ENCODE results near the gene GMFB.

The GMFB gene

GRCh38 chr14:54488646-54489317 lies at the start of gene GMFB:
TSS of gene GMFB (minus strand) at chr14:54488980. CDS start at chr14:54488927, 53 bp downstream.
- peak; percentile 94 for DNase-seq

- no peak for DNase-seq
Observed at GRCh38 chr14:54538055-54538454, 49.3 kb upstream of the GMFB start.

DNA sequence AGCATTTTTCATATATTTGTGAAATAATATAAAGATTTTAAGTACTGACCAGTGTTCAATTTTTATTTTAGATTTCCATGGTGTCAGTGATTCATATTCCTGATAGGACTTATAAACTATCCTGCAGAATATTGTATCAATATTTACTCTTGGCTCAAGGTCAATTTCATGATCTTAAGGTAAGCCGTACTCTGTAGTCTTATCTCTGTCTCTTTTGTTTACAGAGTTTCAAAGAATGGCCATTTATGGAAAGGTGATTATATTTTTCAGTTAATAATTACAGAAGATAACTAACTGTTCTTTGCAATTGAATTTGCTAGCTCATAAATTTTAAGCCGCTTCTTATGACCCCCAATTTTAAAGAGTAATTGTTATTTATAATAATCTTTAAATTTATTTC lies 48.9 kb upstream of the GMFB start:
- no peak for DNase-seq

GRCh38 chr14:54535646-54536045 lies 46.9 kb upstream of the GMFB start:
- no peak for DNase-seq

GRCh38 chr14:54535126-54535525 lies 46.3 kb upstream of the GMFB start:
- no peak for DNase-seq

DNA sequence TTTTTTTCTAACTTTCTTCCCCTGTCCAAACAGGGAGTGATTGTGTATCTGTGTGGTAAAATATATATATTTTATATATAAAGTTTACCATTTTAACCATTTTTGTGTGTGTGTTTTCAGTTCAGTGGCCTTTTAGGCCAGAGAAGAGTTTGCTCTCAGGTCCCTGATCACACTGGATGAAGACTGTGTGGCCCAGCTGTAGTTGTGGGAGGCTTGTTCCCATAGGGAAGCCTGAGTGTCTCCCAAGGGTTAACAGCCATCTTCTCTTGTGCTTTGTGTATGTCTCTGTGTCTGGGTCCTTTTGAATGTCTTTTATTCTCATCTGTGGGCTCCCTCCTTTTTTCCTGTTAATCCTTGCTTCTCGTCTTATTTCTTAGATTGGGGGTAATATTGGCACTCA lies 44.3 kb upstream of the GMFB start:
- no peak for DNase-seq

- DNase-seq, result no peak
Observed at GRCh38 chr14:54532111-54533012, 43.6 kb upstream of the GMFB start.

- no peak for DNase-seq
Observed at GRCh38 chr14:54529811-54530210, 41.0 kb upstream of the GMFB start.

DNA sequence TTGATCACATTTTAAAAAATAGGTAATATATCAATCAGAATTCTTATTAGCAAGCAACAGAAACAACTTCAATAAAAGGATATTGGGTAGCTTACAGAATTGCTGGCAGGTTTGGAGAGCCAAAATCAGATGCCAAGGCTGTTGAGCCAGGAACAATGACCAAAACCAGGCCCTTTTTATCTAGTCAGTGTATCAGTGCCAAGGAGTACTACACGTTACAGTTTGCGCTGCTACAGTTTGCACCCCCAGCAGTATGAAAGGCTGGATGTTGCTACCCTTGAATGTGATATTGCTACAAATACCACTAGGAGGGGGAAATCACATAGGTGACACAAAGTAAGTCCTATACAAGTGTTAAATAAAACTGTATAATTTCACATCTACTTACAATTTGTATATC lies 40.2 kb upstream of the GMFB start:
- DNase-seq, result no peak

- no peak for DNase-seq
Observed at GRCh38 chr14:54524410-54524809, 35.6 kb upstream of the GMFB start.

- DNase-seq, result no peak
Observed at GRCh38 chr14:54516709-54517108, 27.9 kb upstream of the GMFB start.

GRCh38 chr14:54515670-54516069 lies 26.9 kb upstream of the GMFB start:
- no peak for DNase-seq

GRCh38 chr14:54512393-54512792 lies 23.6 kb upstream of the GMFB start:
- no peak for DNase-seq

GRCh38 chr14:54509546-54510501 lies 21.0 kb upstream of the GMFB start, which contains the start of gene CGRRF1:
TSS of gene CGRRF1 (plus strand) at chr14:54509906. CDS start at chr14:54509960, 54 bp downstream.
- peak; percentile 97 for DNase-seq

- no peak for DNase-seq
Observed at GRCh38 chr14:54503486-54503885, 14.7 kb upstream of the GMFB start.

- DNase-seq, result no peak
Observed at GRCh38 chr14:54502602-54503001, 13.8 kb upstream of the GMFB start.

GRCh38 chr14:54501480-54501879 lies 12.7 kb upstream of the GMFB start:
- DNase-seq, result no peak

- no peak for DNase-seq
Observed at GRCh38 chr14:54500744-54501143, 12.0 kb upstream of the GMFB start.

GRCh38 chr14:54498579-54498978 lies 9.8 kb upstream of the GMFB start:
- DNase-seq, result no peak

- no peak for DNase-seq
Observed at GRCh38 chr14:54498095-54498531, 9.3 kb upstream of the GMFB start.

GRCh38 chr14:54497224-54497623 lies 8.4 kb upstream of the GMFB start:
- DNase-seq, result no peak

DNA sequence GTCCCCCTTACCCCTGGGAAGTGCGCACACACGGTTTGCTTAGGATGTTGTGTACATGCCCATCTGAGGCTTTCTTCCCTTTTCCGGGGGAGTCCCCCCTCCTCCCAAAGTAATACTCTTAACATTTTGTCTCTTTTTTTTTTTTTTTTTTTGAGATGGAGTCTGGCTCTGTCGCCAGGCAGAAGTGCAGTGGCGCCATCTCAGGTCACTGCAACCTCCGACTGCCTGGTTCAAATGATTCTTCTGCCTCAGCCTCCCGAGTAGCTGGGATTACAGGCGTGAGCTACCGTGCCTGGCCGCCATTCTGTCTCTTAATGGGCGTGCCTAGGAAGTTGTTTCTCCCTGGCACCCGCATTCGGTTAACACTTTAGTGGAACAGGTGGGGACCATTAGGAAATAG lies 4.5 kb upstream of the GMFB start:
- no peak for DNase-seq

All from CD4-positive, alpha-beta T cell treated with Interleukin-4 for 4 hours (primary cell).